HepG2 (cell line): ENCODE results near the gene IKZF3. TPM values are rescaled to one million over a fixed set of nuclear protein-coding genes. Genes with fewer than 3 reads are reported as not detected.

Experiments
- ARID2 ChIP-seq: sonication (generic); formaldehyde crosslinking; IDR thresholded peaks from 2 replicates; pipeline ENCODE4 v1.8.1; 2022; ENCODE audit warnings: mild to moderate bottlenecking, missing genetic modification reagents, borderline replicate concordance
- GRHL1 ChIP-seq: sonication (generic); formaldehyde crosslinking; conservative IDR thresholded peaks from 2 replicates; pipeline ENCODE4 v1.8.0; 2022; ENCODE audit warnings: missing genetic modification reagents
- MIER3 ChIP-seq: IDR thresholded peaks from 2 replicates; pipeline ENCODE4 v1.6.1; 2016; ENCODE audit warnings: missing compliant biosample characterization, borderline replicate concordance
- NBN ChIP-seq: fragments of 450-650 bp; conservative IDR thresholded peaks from 2 replicates; pipeline ENCODE4 v1.6.1; 2017
- NFYC ChIP-seq: IDR thresholded peaks from 2 replicates; pipeline ENCODE4 v1.6.1; 2016; ENCODE audit warnings: missing genetic modification reagents, missing compliant biosample characterization
- PTBP1 ChIP-seq: fragments of 200-400 bp; formaldehyde crosslinking; IDR thresholded peaks from 2 replicates; pipeline ENCODE4 v1.6.1; 2018; ENCODE audit warnings: low read length, low read depth; ENCODE audit not compliant: poor library complexity, severe bottlenecking
- TAF15 ChIP-seq: fragments of 200-400 bp; formaldehyde crosslinking; IDR thresholded peaks from one replicate; pipeline ENCODE4 v1.6.1; 2018; ENCODE audit warnings: mild to moderate bottlenecking, low read depth, low read length; ENCODE audit not compliant: poor library complexity, severe bottlenecking
- ZFP36 ChIP-seq: fragments of 150-350 bp; IDR thresholded peaks from 2 replicates; pipeline ENCODE4 v1.6.1; 2018; ENCODE audit warnings: borderline replicate concordance, low read length, low read depth; ENCODE audit not compliant: partially characterized antibody
- ZKSCAN1 ChIP-seq: fragments of 150-350 bp; IDR thresholded peaks from 2 replicates; pipeline ENCODE4 v1.6.1; 2014; ENCODE audit warnings: low read length
- ZNF350 ChIP-seq: sonication (generic); formaldehyde crosslinking; IDR thresholded peaks from 2 replicates; pipeline ENCODE4 v1.4.0; 2020; ENCODE audit warnings: mild to moderate bottlenecking, low read depth, missing genetic modification reagents, borderline replicate concordance
- ZNF780A ChIP-seq: sonication (generic); formaldehyde crosslinking; IDR thresholded peaks from 2 replicates; pipeline ENCODE4 v1.8.0; 2022; ENCODE audit warnings: mild to moderate bottlenecking, missing genetic modification reagents, moderate library complexity
- polyA plus RNA-seq, 8 experiments: library from polyadenylated mRNA; depleted of rRNA in 3 of 8; stranded (reverse) in 7 of 8; unstranded in 1 of 8; fragments of >200 nt; fragmentation: Illumina TruSeq in 4 of 8; extraction: Trizol in 4 of 8; gene quantifications; 2 replicates each; pipeline versions ENCODE4 v1.2.1 to v1.2.3, GENCODE V29; 2011 to 2016; ENCODE audit warnings: low read depth in 4 of 8, missing spikeins in 1 of 8, mixed read lengths in 1 of 8; ENCODE audit not compliant: insufficient read depth in 1 of 8
- total RNA-seq, 5 experiments: library from RNA; depleted of rRNA; stranded (reverse); fragments of >200 nt; fragmentation: Illumina TruSeq; extraction: Trizol; gene quantifications; 2 replicates each; pipeline ENCODE4 v1.2.3, GENCODE V29; 2016; ENCODE audit warnings: low read depth in 1 of 5
- TF ChIP-seq, protein P1 (sequence below): IDR thresholded peaks from 2 replicates; pipeline ENCODE4 v1.6.1; 2016; ENCODE audit warnings: low read depth, borderline replicate concordance
- TF ChIP-seq, protein P2 (sequence below): sonication (generic); formaldehyde crosslinking; IDR thresholded peaks from 2 replicates; pipeline ENCODE4 v1.4.0; 2020; ENCODE audit warnings: mild to moderate bottlenecking, missing genetic modification reagents
- TF ChIP-seq, protein P3 (sequence below): sonication (generic); formaldehyde crosslinking; conservative IDR thresholded peaks from 2 replicates; pipeline ENCODE4 v1.8.0; 2022; ENCODE audit warnings: mild to moderate bottlenecking, moderate library complexity, missing genetic modification reagents
- TF ChIP-seq, protein P4 (sequence below): sonication (generic); formaldehyde crosslinking; IDR thresholded peaks from 2 replicates; pipeline ENCODE4 v1.4.0; 2020; ENCODE audit warnings: missing genetic modification reagents
- TF ChIP-seq, protein P5 (sequence below): sonication (generic); formaldehyde crosslinking; IDR thresholded peaks from 2 replicates; pipeline ENCODE4 v1.4.0; 2020; ENCODE audit warnings: missing genetic modification reagents

Gene IKZF3
- total and polyA plus RNA-seq, 2 of the 13 experiments (the other 11 are each of a cell fraction or from before 2014, with no cell fraction given) = not detected

- TF ChIP-seq NFYC (peak; percentile 19; the same call in 1 of the 2 replicates), ZFP36 (no peak), MIER3 (CRISPR knock-in tag) (peak; percentile 78; the same call in 1 of the 2 replicates), NBN (no peak), ZNF780A (CRISPR knock-in tag) (0 out of 2 replicates have a peak, but pooled peaks have one; percentile 43), ZKSCAN1 (no peak), ARID2 (CRISPR knock-in tag) (no peak), GRHL1 (CRISPR knock-in tag) (no peak), TAF15 (peak; percentile 85), ZNF350 (CRISPR knock-in tag) (peak; percentile 84; the same call in 1 of the 2 replicates), PTBP1 (no peak)
- TF ChIP-seq, protein P1, sequence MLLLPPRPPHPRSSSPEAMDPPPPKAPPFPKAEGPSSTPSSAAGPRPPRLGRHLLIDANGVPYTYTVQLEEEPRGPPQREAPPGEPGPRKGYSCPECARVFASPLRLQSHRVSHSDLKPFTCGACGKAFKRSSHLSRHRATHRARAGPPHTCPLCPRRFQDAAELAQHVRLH (CRISPR knock-in tag) = 0 out of 2 replicates have a peak, but pooled peaks have one; percentile 82
- TF ChIP-seq, protein P2, sequence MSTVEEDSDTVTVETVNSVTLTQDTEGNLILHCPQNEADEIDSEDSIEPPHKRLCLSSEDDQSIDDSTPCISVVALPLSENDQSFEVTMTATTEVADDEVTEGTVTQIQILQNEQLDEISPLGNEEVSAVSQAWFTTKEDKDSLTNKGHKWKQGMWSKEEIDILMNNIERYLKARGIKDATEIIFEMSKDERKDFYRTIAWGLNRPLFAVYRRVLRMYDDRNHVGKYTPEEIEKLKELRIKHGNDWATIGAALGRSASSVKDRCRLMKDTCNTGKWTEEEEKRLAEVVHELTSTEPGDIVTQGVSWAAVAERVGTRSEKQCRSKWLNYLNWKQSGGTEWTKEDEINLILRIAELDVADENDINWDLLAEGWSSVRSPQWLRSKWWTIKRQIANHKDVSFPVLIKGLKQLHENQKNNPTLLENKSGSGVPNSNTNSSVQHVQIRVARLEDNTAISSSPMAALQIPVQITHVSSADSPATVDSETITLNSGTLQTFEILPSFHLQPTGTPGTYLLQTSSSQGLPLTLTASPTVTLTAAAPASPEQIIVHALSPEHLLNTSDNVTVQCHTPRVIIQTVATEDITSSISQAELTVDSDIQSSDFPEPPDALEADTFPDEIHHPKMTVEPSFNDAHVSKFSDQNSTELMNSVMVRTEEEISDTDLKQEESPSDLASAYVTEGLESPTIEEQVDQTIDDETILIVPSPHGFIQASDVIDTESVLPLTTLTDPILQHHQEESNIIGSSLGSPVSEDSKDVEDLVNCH (CRISPR knock-in tag) = no peak
- TF ChIP-seq, protein P3, sequence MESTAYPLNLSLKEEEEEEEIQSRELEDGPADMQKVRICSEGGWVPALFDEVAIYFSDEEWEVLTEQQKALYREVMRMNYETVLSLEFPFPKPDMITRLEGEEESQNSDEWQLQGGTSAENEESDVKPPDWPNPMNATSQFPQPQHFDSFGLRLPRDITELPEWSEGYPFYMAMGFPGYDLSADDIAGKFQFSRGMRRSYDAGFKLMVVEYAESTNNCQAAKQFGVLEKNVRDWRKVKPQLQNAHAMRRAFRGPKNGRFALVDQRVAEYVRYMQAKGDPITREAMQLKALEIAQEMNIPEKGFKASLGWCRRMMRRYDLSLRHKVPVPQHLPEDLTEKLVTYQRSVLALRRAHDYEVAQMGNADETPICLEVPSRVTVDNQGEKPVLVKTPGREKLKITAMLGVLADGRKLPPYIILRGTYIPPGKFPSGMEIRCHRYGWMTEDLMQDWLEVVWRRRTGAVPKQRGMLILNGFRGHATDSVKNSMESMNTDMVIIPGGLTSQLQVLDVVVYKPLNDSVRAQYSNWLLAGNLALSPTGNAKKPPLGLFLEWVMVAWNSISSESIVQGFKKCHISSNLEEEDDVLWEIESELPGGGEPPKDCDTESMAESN = no peak
- TF ChIP-seq, protein P4, sequence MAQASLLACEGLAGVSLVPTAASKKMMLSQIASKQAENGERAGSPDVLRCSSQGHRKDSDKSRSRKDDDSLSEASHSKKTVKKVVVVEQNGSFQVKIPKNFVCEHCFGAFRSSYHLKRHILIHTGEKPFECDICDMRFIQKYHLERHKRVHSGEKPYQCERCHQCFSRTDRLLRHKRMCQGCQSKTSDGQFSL (CRISPR knock-in tag) = peak; percentile 40
- TF ChIP-seq, protein P5, sequence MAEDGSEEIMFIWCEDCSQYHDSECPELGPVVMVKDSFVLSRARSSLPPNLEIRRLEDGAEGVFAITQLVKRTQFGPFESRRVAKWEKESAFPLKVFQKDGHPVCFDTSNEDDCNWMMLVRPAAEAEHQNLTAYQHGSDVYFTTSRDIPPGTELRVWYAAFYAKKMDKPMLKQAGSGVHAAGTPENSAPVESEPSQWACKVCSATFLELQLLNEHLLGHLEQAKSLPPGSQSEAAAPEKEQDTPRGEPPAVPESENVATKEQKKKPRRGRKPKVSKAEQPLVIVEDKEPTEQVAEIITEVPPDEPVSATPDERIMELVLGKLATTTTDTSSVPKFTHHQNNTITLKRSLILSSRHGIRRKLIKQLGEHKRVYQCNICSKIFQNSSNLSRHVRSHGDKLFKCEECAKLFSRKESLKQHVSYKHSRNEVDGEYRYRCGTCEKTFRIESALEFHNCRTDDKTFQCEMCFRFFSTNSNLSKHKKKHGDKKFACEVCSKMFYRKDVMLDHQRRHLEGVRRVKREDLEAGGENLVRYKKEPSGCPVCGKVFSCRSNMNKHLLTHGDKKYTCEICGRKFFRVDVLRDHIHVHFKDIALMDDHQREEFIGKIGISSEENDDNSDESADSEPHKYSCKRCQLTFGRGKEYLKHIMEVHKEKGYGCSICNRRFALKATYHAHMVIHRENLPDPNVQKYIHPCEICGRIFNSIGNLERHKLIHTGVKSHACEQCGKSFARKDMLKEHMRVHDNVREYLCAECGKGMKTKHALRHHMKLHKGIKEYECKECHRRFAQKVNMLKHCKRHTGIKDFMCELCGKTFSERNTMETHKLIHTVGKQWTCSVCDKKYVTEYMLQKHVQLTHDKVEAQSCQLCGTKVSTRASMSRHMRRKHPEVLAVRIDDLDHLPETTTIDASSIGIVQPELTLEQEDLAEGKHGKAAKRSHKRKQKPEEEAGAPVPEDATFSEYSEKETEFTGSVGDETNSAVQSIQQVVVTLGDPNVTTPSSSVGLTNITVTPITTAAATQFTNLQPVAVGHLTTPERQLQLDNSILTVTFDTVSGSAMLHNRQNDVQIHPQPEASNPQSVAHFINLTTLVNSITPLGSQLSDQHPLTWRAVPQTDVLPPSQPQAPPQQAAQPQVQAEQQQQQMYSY (CRISPR knock-in tag) = 0 out of 2 replicates have a peak, but pooled peaks have one; percentile 36
Observed at GRCh38 chr17:39738983-39739884, 124.9 kb downstream of the IKZF3 start (continued).
